Heart left ventricle (tissue), 13 donors: ENCODE data around the gene GLDC.

ENCODE experiments used
- CTCF ChIP-seq, 12 donors: fragments of 200-600 bp; sonication (generic) in 4 of 12; IDR thresholded peaks; one replicate each; pipeline versions ENCODE4 v1.5.0 to v1.8.0; 2018 to 2022; ENCODE audit warnings: antibody characterized with exemption in 12 of 12, mild to moderate bottlenecking in 5 of 12
- POLR2A ChIP-seq, 2 donors: fragments of 450-650 bp; IDR thresholded peaks; one replicate each; pipeline ENCODE4 v1.6.1; 2017; ENCODE audit warnings: antibody characterized with exemption in 2 of 2, mild to moderate bottlenecking in 2 of 2, moderate library complexity in 2 of 2
- donor health status: ischemic (EF 13 %, LVEDD 7.1; RV severe dilation, severe dysfunction).
- donor health status: DM: no; HTN: yes; CAD: no.
- donor health status: DM: no; HTN: no; CAD: no.
- donor health status: ischemic (EF 25% LVEDD 6.9; RV normal size, moderate dysfunction).
- donor health status: ischemic (EF 25% LVEDD 5.7; RV mildly dilated, moderate dysfunction).
- donor health status: ischemic (EF 35%, LVEDD 5.7; RV mildly dilated, moderate dysfunction).
- donor health status: nonischemic (EF 11% LVEDD 7.7; RV severe dilation, severe dysfunction).
- donor health status: DM: yes; HTN: yes; CAD: no.
- donor health status: PGD.
- donor health status: ischemic (EF 29% LVEDD 5.4; RV normal size, mild dysfunction).
- donor health status: nonischemic (EF 23%, LVEDD 6.1; RV moderate dilation, normal function).

- TF ChIP-seq CTCF (IDR thresholded peaks at IDR 0.05): no peak
- no peak for TF ChIP-seq POLR2A (IDR thresholded peaks at IDR 0.05)
Measured at GRCh38 chr9:6628704-6629103, 16.8 kb downstream of the GLDC start.
